SK-N-SH (cell line): ENCODE measurements around the gene WWP2. TPM values are rescaled to one million over a fixed set of nuclear protein-coding genes. Genes with fewer than 3 reads are reported as not detected.

Experiments used
- CTCF ChIA-PET: fragments of 300-600, 350-600 bp; formaldehyde crosslinking; extraction: SDS; loops from one replicate; lab custom pipeline; 2021; lab: Yijun Ruan, JAX
- POLR2A ChIA-PET: fragments of 350-600 bp; sonication (Branson Sonifier 250); formaldehyde crosslinking; extraction: SDS; loops from one replicate; lab custom pipeline; 2020; ENCODE audit warnings: antibody characterized with exemption, inconsistent platforms; lab: Yijun Ruan, JAX
- DNase-seq: peaks from one replicate; pipeline ENCODE4 v3.0.0; 2012
- H2AFZ ChIP-seq: fragments of 200-600 bp; sonication (generic); 2 replicates; pipeline ENCODE4 v1.8.1; 2016; ENCODE audit warnings: antibody characterized with exemption, mild to moderate bottlenecking, low read depth
- H3F3A ChIP-seq: fragments of 200-600 bp; sonication (generic); replicated peaks from 2 replicates; pipeline ENCODE3; 2016; ENCODE audit warnings: antibody characterized with exemption, mild to moderate bottlenecking; ENCODE audit not compliant: insufficient read depth
- H3K27ac ChIP-seq, 2 experiments: fragments of 200-500 bp in 1 of 2; fragments of 200-600 bp in 1 of 2; sonication (Bioruptor generic) in 1 of 2; sonication (generic), shearing (Covaris generic) in 1 of 2; 2 replicates each; pipeline versions ENCODE4 v1.5.1 to v1.6.1; 2014 to 2016; ENCODE audit warnings: low read depth in 2 of 2, inconsistent platforms in 1 of 2, low read length in 1 of 2, mild to moderate bottlenecking in 1 of 2, mixed read lengths in 1 of 2
- H3K27me3 ChIP-seq: fragments of 200-600 bp; sonication (generic), shearing (Covaris generic); 2 replicates; pipeline ENCODE4 v1.6.1; 2016; ENCODE audit warnings: mixed run types; ENCODE audit not compliant: insufficient read depth
- H3K36me3 ChIP-seq, 2 experiments: fragments of 200-500 bp in 1 of 2; fragments of 200-600 bp in 1 of 2; sonication (Bioruptor generic) in 1 of 2; sonication (generic) in 1 of 2; replicated peaks in 1 of 2; 2 replicates each; pipeline versions ENCODE3 to v1.5.1; 2014 to 2016; ENCODE audit warnings: low read length in 1 of 2, mild to moderate bottlenecking in 1 of 2; ENCODE audit not compliant: insufficient read depth in 2 of 2, control insufficient read depth in 1 of 2
- H3K4me1 ChIP-seq, 2 experiments: fragments of 200-500 bp in 1 of 2; fragments of 200-600 bp in 1 of 2; sonication (Bioruptor generic) in 1 of 2; sonication (generic), shearing (Covaris generic) in 1 of 2; 2 replicates each; pipeline versions ENCODE4 v1.5.1 to v1.6.1; 2014 to 2016; ENCODE audit warnings: low read depth in 1 of 2, low read length in 1 of 2, mixed run types in 1 of 2; ENCODE audit not compliant: insufficient read depth in 2 of 2, control insufficient read depth in 1 of 2
- H3K4me2 ChIP-seq: fragments of 200-600 bp; sonication (generic), shearing (Covaris generic); 2 replicates; pipeline ENCODE4 v1.6.1; 2017; ENCODE audit warnings: mixed run types
- H3K4me3 ChIP-seq, 2 experiments: fragments of 200-500 bp in 1 of 2; fragments of 200-600 bp in 1 of 2; sonication (Bioruptor generic) in 1 of 2; sonication (generic), shearing (Covaris generic) in 1 of 2; 2 replicates each; pipeline versions ENCODE4 v1.5.1 to v1.8.1; 2014 to 2016; ENCODE audit warnings: low read depth in 2 of 2, inconsistent platforms in 1 of 2, low read length in 1 of 2, mild to moderate bottlenecking in 1 of 2, mixed read lengths in 1 of 2, moderate library complexity in 1 of 2
- H3K79me2 ChIP-seq: fragments of 200-600 bp; sonication (generic); 2 replicates; pipeline ENCODE4 v1.8.1; 2017; ENCODE audit warnings: mild to moderate bottlenecking; ENCODE audit not compliant: insufficient read depth
- H3K9ac ChIP-seq: fragments of 200-600 bp; sonication (generic); 2 replicates; pipeline ENCODE4 v1.6.1; 2017; ENCODE audit warnings: mixed run types
- H3K9me2 ChIP-seq: fragments of 200-600 bp; sonication (generic); 2 replicates; pipeline ENCODE4 v1.6.1; 2017; ENCODE audit warnings: mixed run types
- H3K9me3 ChIP-seq: fragments of 200-600 bp; sonication (generic); 2 replicates; pipeline ENCODE4 v1.6.1; 2017; ENCODE audit warnings: mixed run types, mild to moderate bottlenecking, moderate library complexity
- H4K20me1 ChIP-seq: fragments of 200-600 bp; sonication (generic); 2 replicates; pipeline ENCODE4 v1.6.1; 2017; ENCODE audit warnings: mild to moderate bottlenecking, mixed run types; ENCODE audit not compliant: insufficient read depth
- CHD2 ChIP-seq: fragments of 150-350 bp; IDR thresholded peaks from 2 replicates; pipeline ENCODE4 v1.6.1; 2018; ENCODE audit warnings: low read length; ENCODE audit not compliant: partially characterized antibody
- EP300 ChIP-seq, 2 experiments: IDR thresholded peaks; 2 replicates each; pipeline versions ENCODE4 v1.4.0 to v1.6.1; 2012; ENCODE audit warnings: borderline replicate concordance in 1 of 2, low read depth in 1 of 2, low read length in 1 of 2
- EZH2phosphoT487 ChIP-seq: fragments of 200-600 bp; sonication (generic); IDR thresholded peaks from 2 replicates; pipeline ENCODE4 v1.6.1; 2017; ENCODE audit warnings: low read depth, mixed run types, mild to moderate bottlenecking, antibody characterized with exemption, moderate library complexity, borderline replicate concordance
- GABPA ChIP-seq: IDR thresholded peaks from 2 replicates; pipeline ENCODE4 v1.4.0; 2012; ENCODE audit warnings: low read depth, mild to moderate bottlenecking
- GATA2 ChIP-seq: sonication (generic); formaldehyde crosslinking; IDR thresholded peaks from 2 replicates; pipeline ENCODE4 v1.5.0; 2020; ENCODE audit warnings: mild to moderate bottlenecking, missing genetic modification reagents
- JUND ChIP-seq: IDR thresholded peaks from 2 replicates; pipeline ENCODE4 v1.4.0; 2012
- MEF2A ChIP-seq: IDR thresholded peaks from 2 replicates; pipeline ENCODE4 v1.4.0; 2012; ENCODE audit warnings: low read depth, borderline replicate concordance
- MXI1 ChIP-seq: IDR thresholded peaks from 2 replicates; pipeline ENCODE4 v1.6.1; 2012; ENCODE audit warnings: mild to moderate bottlenecking, low read depth, low read length, improper control_type of control experiment
- POLR2AphosphoS5 ChIP-seq: IDR thresholded peaks from 2 replicates; pipeline ENCODE4 v1.6.1; 2012; ENCODE audit warnings: low read depth, low read length
- RAD21 ChIP-seq: IDR thresholded peaks from 2 replicates; pipeline ENCODE4 v1.6.1; 2012; ENCODE audit warnings: mild to moderate bottlenecking, low read length
- RFX5 ChIP-seq: IDR thresholded peaks from 2 replicates; pipeline ENCODE4 v1.6.1; 2012; ENCODE audit warnings: mild to moderate bottlenecking, improper control_type of control experiment, low read length
- SMC3 ChIP-seq: IDR thresholded peaks from 2 replicates; pipeline ENCODE4 v1.6.1; 2012; ENCODE audit warnings: low read depth, low read length, improper control_type of control experiment
- TAF1 ChIP-seq: IDR thresholded peaks from 2 replicates; pipeline ENCODE4 v1.6.1; 2012; ENCODE audit warnings: low read depth, mild to moderate bottlenecking, low read length, moderate library complexity, borderline replicate concordance
- TCF12 ChIP-seq: IDR thresholded peaks from 2 replicates; pipeline ENCODE4 v1.4.0; 2012
- YY1 ChIP-seq: IDR thresholded peaks from 2 replicates; pipeline ENCODE4 v1.4.0; 2012; ENCODE audit warnings: low read depth, mild to moderate bottlenecking
- WGBS: methylation state at CpG from one replicate; pipeline ENCODE4 v1.1.6; 2017; ENCODE audit warnings: low lambda C conversion rate; 5-methylcytosine and 5-hydroxymethylcytosine counted together
- polyA plus RNA-seq, 3 experiments: library from polyadenylated mRNA; depleted of rRNA; stranded (reverse); fragments of >200 nt; gene quantifications; 2 replicates each; pipeline ENCODE4 v1.2.3, GENCODE V29; 2012
- TF ChIP-seq, protein P1 (sequence below): fragments of 150-350 bp; IDR thresholded peaks from 2 replicates; pipeline ENCODE4 v1.6.1; 2016; ENCODE audit warnings: mild to moderate bottlenecking, low read depth, low read length
- TF ChIP-seq, protein P2 (sequence below): IDR thresholded peaks from 2 replicates; pipeline ENCODE4 v1.4.0; 2012; ENCODE audit warnings: low read depth
- TF ChIP-seq, protein P3 (sequence below): fragments of 150-350 bp; IDR thresholded peaks from 2 replicates; pipeline ENCODE4 v1.6.1; 2017; ENCODE audit warnings: antibody characterized with exemption, low read length, low read depth, borderline replicate concordance
- TF ChIP-seq, protein P4 (sequence below): IDR thresholded peaks from 2 replicates; pipeline ENCODE4; 2012
- TF ChIP-seq, protein P5 (sequence below): IDR thresholded peaks from 2 replicates; pipeline ENCODE4 v1.4.0; 2012; ENCODE audit warnings: low read depth, borderline replicate concordance

The WWP2 gene
- polyA plus RNA-seq, 1 of the 3 experiments (the other 2 are of a cell fraction), result 13.3 TPM

DNA sequence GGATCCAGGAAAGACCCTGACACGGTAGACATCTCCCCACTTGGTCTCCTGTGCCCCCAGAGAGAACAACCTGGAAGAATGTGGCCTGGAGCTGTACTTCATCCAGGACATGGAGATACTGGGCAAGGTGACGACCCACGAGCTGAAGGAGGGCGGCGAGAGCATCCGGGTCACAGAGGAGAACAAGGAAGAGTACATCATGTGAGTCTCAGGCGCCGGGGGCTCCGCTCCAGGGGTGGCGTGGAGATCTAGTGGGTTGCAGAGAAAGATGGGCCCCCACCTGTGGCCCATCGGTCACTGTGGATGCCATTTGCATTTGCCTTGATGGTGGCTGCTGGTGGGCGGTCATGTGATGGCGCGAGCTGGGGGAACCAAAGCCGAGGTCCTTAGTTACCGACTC is 174.1 kb downstream of the WWP2 start (continued):
- TF ChIP-seq, protein P1, sequence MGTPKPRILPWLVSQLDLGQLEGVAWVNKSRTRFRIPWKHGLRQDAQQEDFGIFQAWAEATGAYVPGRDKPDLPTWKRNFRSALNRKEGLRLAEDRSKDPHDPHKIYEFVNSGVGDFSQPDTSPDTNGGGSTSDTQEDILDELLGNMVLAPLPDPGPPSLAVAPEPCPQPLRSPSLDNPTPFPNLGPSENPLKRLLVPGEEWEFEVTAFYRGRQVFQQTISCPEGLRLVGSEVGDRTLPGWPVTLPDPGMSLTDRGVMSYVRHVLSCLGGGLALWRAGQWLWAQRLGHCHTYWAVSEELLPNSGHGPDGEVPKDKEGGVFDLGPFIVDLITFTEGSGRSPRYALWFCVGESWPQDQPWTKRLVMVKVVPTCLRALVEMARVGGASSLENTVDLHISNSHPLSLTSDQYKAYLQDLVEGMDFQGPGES, result no peak
- TF ChIP-seq, all 33 proteins: peak for 0

DNA sequence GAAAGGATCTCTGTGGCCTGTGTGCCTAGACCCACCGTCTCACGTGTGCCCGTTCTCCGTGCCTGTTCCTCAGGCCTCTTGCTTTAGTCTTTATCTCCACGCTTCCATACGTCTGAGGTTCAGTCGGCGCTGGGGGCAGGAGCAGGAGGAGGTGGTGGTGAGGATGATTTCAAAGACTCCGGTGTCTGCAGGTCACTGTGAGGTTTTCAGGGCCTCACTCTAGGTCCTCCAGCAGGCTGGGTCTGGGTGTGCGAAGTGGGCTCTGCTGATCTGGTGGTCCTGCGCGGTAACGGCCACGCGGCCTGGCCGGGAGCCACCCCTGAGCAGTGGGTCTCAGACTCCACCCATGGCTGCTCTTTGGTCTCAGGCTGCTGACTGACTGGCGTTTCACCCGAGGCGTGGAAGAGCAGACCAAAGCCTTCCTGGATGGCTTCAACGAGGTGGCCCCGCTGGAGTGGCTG is 174.6 kb downstream of the WWP2 start:
- POLR2A ChIA-PET, result no interaction called here
- no peak overlapping the region for H3K27ac ChIP-seq
- no peaks in the 10 kb centered on the region for H3F3A ChIP-seq
- CTCF ChIA-PET, result interaction anchor here (0.6 to 9.3 kb wide), 15 partner anchors 67 to 549 kb away, joined by 3 to 65 read pairs (median 3); no protein-coding TSS in a partner anchor
- no peak overlapping the region for H3K4me2 ChIP-seq
- no peak for DNase-seq
- peaks cover 3 to 43% of the 10 kb centered on the region in 2 experiments for H3K36me3 ChIP-seq
- WGBS, result 97% methylated on average over 11 of the region's 21 CpGs
- no peak overlapping the region for H2AFZ ChIP-seq
- H3K9ac ChIP-seq, result no peak overlapping the region
- H3K9me2 ChIP-seq, result no peaks in the 10 kb centered on the region
- no peaks in the 10 kb centered on the region; a peak in 1 of 4 replicates for H3K4me1 ChIP-seq
- no peaks in the 10 kb centered on the region for H3K9me3 ChIP-seq
- no peaks in the 10 kb centered on the region for H4K20me1 ChIP-seq
- H3K79me2 ChIP-seq, result no peaks in the 10 kb centered on the region
- H3K27me3 ChIP-seq, result no peaks in the 10 kb centered on the region
- no peak for TF ChIP-seq MXI1
- no peak for TF ChIP-seq CHD2
- TF ChIP-seq JUND, result no peak
- TF ChIP-seq EP300 (IDR thresholded peaks at IDR 0.05; ENCODE audit: borderline replicate concordance in 1 of 2, low read depth in 1 of 2, low read length in 1 of 2), result no peak
- TF ChIP-seq TAF1, result no peak
- TF ChIP-seq, protein P2, sequence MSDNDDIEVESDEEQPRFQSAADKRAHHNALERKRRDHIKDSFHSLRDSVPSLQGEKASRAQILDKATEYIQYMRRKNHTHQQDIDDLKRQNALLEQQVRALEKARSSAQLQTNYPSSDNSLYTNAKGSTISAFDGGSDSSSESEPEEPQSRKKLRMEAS, result no peak
- no peak for TF ChIP-seq TCF12
- TF ChIP-seq POLR2AphosphoS5, result no peak
- no peak for TF ChIP-seq RFX5
- TF ChIP-seq YY1, result no peak
- TF ChIP-seq, protein P3, sequence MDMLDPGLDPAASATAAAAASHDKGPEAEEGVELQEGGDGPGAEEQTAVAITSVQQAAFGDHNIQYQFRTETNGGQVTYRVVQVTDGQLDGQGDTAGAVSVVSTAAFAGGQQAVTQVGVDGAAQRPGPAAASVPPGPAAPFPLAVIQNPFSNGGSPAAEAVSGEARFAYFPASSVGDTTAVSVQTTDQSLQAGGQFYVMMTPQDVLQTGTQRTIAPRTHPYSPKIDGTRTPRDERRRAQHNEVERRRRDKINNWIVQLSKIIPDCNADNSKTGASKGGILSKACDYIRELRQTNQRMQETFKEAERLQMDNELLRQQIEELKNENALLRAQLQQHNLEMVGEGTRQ, result no peak
- no peak for TF ChIP-seq GABPA
- TF ChIP-seq, protein P4, sequence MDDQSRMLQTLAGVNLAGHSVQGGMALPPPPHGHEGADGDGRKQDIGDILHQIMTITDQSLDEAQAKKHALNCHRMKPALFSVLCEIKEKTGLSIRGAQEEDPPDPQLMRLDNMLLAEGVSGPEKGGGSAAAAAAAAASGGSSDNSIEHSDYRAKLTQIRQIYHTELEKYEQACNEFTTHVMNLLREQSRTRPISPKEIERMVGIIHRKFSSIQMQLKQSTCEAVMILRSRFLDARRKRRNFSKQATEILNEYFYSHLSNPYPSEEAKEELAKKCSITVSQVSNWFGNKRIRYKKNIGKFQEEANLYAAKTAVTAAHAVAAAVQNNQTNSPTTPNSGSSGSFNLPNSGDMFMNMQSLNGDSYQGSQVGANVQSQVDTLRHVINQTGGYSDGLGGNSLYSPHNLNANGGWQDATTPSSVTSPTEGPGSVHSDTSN, result no peak
- TF ChIP-seq RAD21, result no peak
- TF ChIP-seq GATA2, result no peak
- TF ChIP-seq SMC3, result no peak
- TF ChIP-seq, protein P5, sequence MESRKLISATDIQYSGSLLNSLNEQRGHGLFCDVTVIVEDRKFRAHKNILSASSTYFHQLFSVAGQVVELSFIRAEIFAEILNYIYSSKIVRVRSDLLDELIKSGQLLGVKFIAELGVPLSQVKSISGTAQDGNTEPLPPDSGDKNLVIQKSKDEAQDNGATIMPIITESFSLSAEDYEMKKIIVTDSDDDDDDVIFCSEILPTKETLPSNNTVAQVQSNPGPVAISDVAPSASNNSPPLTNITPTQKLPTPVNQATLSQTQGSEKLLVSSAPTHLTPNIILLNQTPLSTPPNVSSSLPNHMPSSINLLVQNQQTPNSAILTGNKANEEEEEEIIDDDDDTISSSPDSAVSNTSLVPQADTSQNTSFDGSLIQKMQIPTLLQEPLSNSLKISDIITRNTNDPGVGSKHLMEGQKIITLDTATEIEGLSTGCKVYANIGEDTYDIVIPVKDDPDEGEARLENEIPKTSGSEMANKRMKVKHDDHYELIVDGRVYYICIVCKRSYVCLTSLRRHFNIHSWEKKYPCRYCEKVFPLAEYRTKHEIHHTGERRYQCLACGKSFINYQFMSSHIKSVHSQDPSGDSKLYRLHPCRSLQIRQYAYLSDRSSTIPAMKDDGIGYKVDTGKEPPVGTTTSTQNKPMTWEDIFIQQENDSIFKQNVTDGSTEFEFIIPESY, result no peak
- TF ChIP-seq MEF2A, result no peak
- no peak for TF ChIP-seq EZH2phosphoT487
- no peak overlapping the region for H3K4me3 ChIP-seq
